ENCODE measurements around the gene ABHD3. TPM values are rescaled to one million over a fixed set of nuclear protein-coding genes. Genes with fewer than 3 reads are reported as not detected.
"Not testable (repeated sequence)": the region's sequence is repeated elsewhere in the genome, so short reads cannot be mapped to it uniquely, and the experiment has no call there.

Gene ABHD3
- total RNA-seq, 4 donors from 2014 or later: 4.9 to 9.5 (median 5.1) TPM

- no peak overlapping the region for H3K4me3 ChIP-seq (ENCODE audit: low read depth, poor library complexity, severe bottlenecking)
- no peak for DNase-seq (ENCODE audit: low spot score in 2 of 2)
- intact Hi-C loops (cut with DNase I; ENCODE audit: low total_unique reads): no loop called here
- TF ChIP-seq POLR2A (IDR thresholded peaks at IDR 0.05) (no peak), CTCF (IDR thresholded peaks at IDR 0.05) (no peak)
- 91 to 95% methylated on average over 9 of the region's 9 CpGs for WGBS, 2 donors
Observed at GRCh38 chr18:21662581-21662980, 42.0 kb downstream of the ABHD3 start.

- intact Hi-C loops (cut with DNase I; ENCODE audit: low total_unique reads): no loop called here
- no peak for TF ChIP-seq CTCF (IDR thresholded peaks at IDR 0.05)
- TF ChIP-seq POLR2A (IDR thresholded peaks at IDR 0.05): no peak
- 92 to 94% methylated on average over 2 of the region's 2 CpGs for WGBS, 2 donors
- no peak overlapping the region for H3K4me3 ChIP-seq (ENCODE audit: low read depth, poor library complexity, severe bottlenecking)
- no peak for DNase-seq (ENCODE audit: low spot score in 2 of 2)
Observed at GRCh38 chr18:21660078-21660477, 44.5 kb downstream of the ABHD3 start.

- no peak for TF ChIP-seq CTCF (IDR thresholded peaks at IDR 0.05)
- TF ChIP-seq POLR2A (IDR thresholded peaks at IDR 0.05): no peak
- intact Hi-C loops (cut with DNase I; ENCODE audit: low total_unique reads): no loop called here
- no peak for DNase-seq (ENCODE audit: low spot score in 2 of 2)
- no peak overlapping the region for H3K4me3 ChIP-seq (ENCODE audit: low read depth, poor library complexity, severe bottlenecking)
Observed at GRCh38 chr18:21656402-21656801, 48.2 kb downstream of the ABHD3 start.

- WGBS, 2 donors: 94 to 96% methylated on average over 3 of the region's 3 CpGs
- DNase-seq (ENCODE audit: low spot score in 2 of 2): no peak
- intact Hi-C loops (cut with DNase I; ENCODE audit: low total_unique reads): no loop called here
- H3K4me3 ChIP-seq (ENCODE audit: low read depth, poor library complexity, severe bottlenecking): no peak overlapping the region
- no peak for TF ChIP-seq POLR2A (IDR thresholded peaks at IDR 0.05)
- no peak for TF ChIP-seq CTCF (IDR thresholded peaks at IDR 0.05)
Observed at GRCh38 chr18:21653361-21653760, 51.2 kb downstream of the ABHD3 start.

- intact Hi-C loops (cut with DNase I; ENCODE audit: low total_unique reads): no loop called here
- no peak overlapping the region for H3K4me3 ChIP-seq (ENCODE audit: low read depth, poor library complexity, severe bottlenecking)
- 95% methylated on average over 4 of the region's 4 CpGs for WGBS, 2 donors
- DNase-seq (ENCODE audit: low spot score in 2 of 2): no peak
- no peak for TF ChIP-seq POLR2A (IDR thresholded peaks at IDR 0.05)
- TF ChIP-seq CTCF (IDR thresholded peaks at IDR 0.05): no peak
Observed at GRCh38 chr18:21652073-21652472, 52.5 kb downstream of the ABHD3 start.

GRCh38 chr18:21650311-21650710 lies 54.3 kb downstream of the ABHD3 start:
- no peak for TF ChIP-seq POLR2A (IDR thresholded peaks at IDR 0.05)
- TF ChIP-seq CTCF (IDR thresholded peaks at IDR 0.05): no peak
- intact Hi-C loops (cut with DNase I; ENCODE audit: low total_unique reads): no loop called here
- 86 to 91% methylated on average over 1 of the region's 1 CpG for WGBS, 2 donors
- DNase-seq (ENCODE audit: low spot score in 2 of 2): no peak
- no peak overlapping the region for H3K4me3 ChIP-seq (ENCODE audit: low read depth, poor library complexity, severe bottlenecking)

- intact Hi-C loops (cut with DNase I; ENCODE audit: low total_unique reads); DNase-seq (ENCODE audit: low spot score in 2 of 2); H3K4me3 ChIP-seq (ENCODE audit: low read depth, poor library complexity, severe bottlenecking): not testable (repeated sequence)
- 97 to 98% methylated on average over 5 of the region's 5 CpGs for WGBS, 2 donors
Observed at GRCh38 chr18:21640375-21640774, 64.2 kb downstream of the ABHD3 start.

Measured in lower leg skin (tissue), 4 donors.